ENCODE results near the gene SMIM10L2A. TPM values are rescaled to one million over a fixed set of nuclear protein-coding genes. Genes with fewer than 3 reads are reported as not detected.

The SMIM10L2A gene
- under 1 TPM; 0.31 to 0.38 TPM for total RNA-seq

GRCh38 chrX:135421932-135422809 is at the start of gene SMIM10L2A:
Gene SMIM10L2A (plus strand): TSS chrX:135421944. CDS start chrX:135422132, 188 bp downstream.
- H3K4me1 Mint-ChIP-seq = peaks cover 6% of the 10 kb centered on the region
- no peaks in the 10 kb centered on the region for H3K9me3 Mint-ChIP-seq
- H3K4me3 Mint-ChIP-seq = peak within 1 kb of the TSS; percentile 64
- peak; percentile 29 for DNase-seq
- H3K36me3 Mint-ChIP-seq = no peaks in the 10 kb centered on the region
- H3K27ac Mint-ChIP-seq = no peak within 1 kb of the TSS
- no peaks in the 10 kb centered on the region for H3K27me3 Mint-ChIP-seq

GRCh38 chrX:135373357-135373756 is 48.4 kb upstream of the SMIM10L2A start:
- no peak for DNase-seq
- Mint-ChIP-seq H3K9me3 (peaks cover 5% of the 10 kb centered on the region), H3K27me3 (no peaks in the 10 kb centered on the region), H3K36me3 (peaks cover 6% of the 10 kb centered on the region), H3K4me1 (peaks cover 8% of the 10 kb centered on the region), H3K27ac (no peak overlapping the region), H3K4me3 (no peak overlapping the region)

GRCh38 chrX:135382260-135382659 is 39.5 kb upstream of the SMIM10L2A start:
- peaks cover 43% of the 10 kb centered on the region for H3K4me1 Mint-ChIP-seq
- H3K27me3 Mint-ChIP-seq = no peaks in the 10 kb centered on the region
- no peaks in the 10 kb centered on the region for H3K9me3 Mint-ChIP-seq
- H3K4me3 Mint-ChIP-seq = no peak overlapping the region
- H3K36me3 Mint-ChIP-seq = peaks cover 10% of the 10 kb centered on the region
- no peak for DNase-seq
- peak overlapping the region; percentile 21 for H3K27ac Mint-ChIP-seq

- Mint-ChIP-seq H3K4me1 (peaks cover 42% of the 10 kb centered on the region), H3K4me3 (no peak overlapping the region)
Measured at GRCh38 chrX:135383249-135383648, 38.5 kb upstream of the SMIM10L2A start.

GRCh38 chrX:135384161-135384836 is 37.4 kb upstream of the SMIM10L2A start:
- DNase-seq = peak; percentile 6

More at GRCh38 chrX:135383249-135383648, 38.5 kb upstream of the SMIM10L2A start:
- H3K36me3 Mint-ChIP-seq = peaks cover 10% of the 10 kb centered on the region
- peak overlapping the region; percentile 85 for H3K27ac Mint-ChIP-seq
- no peak for DNase-seq
- no peaks in the 10 kb centered on the region for H3K9me3 Mint-ChIP-seq
- H3K27me3 Mint-ChIP-seq = no peaks in the 10 kb centered on the region

GRCh38 chrX:135388841-135389240 is 32.9 kb upstream of the SMIM10L2A start:
- Mint-ChIP-seq H3K27me3 (no peaks in the 10 kb centered on the region), H3K27ac (no peak overlapping the region)

More at GRCh38 chrX:135384161-135384836, 37.4 kb upstream of the SMIM10L2A start:
- Mint-ChIP-seq H3K36me3 (peaks cover 10% of the 10 kb centered on the region), H3K4me1 (peaks cover 39% of the 10 kb centered on the region), H3K9me3 (no peaks in the 10 kb centered on the region), H3K27ac (peak overlapping the region; percentile 85), H3K27me3 (no peaks in the 10 kb centered on the region), H3K4me3 (peak overlapping the region; percentile 37)

GRCh38 chrX:135389243-135389642 is 32.5 kb upstream of the SMIM10L2A start:
- DNase-seq = no peak
- Mint-ChIP-seq H3K36me3 (no peaks in the 10 kb centered on the region), H3K9me3 (no peaks in the 10 kb centered on the region), H3K27me3 (no peaks in the 10 kb centered on the region), H3K4me1 (peaks cover 24% of the 10 kb centered on the region), H3K27ac (peak overlapping the region; percentile 48), H3K4me3 (no peak overlapping the region)

More at GRCh38 chrX:135388841-135389240, 32.9 kb upstream of the SMIM10L2A start:
- Mint-ChIP-seq H3K4me1 (peaks cover 26% of the 10 kb centered on the region), H3K9me3 (no peaks in the 10 kb centered on the region), H3K4me3 (no peak overlapping the region), H3K36me3 (peaks cover under 1% of the 10 kb centered on the region)
- DNase-seq = no peak

GRCh38 chrX:135389717-135390116 is 32.0 kb upstream of the SMIM10L2A start:
- Mint-ChIP-seq H3K4me1 (peaks cover 22% of the 10 kb centered on the region), H3K9me3 (no peaks in the 10 kb centered on the region), H3K36me3 (no peaks in the 10 kb centered on the region), H3K27me3 (no peaks in the 10 kb centered on the region), H3K4me3 (no peak overlapping the region), H3K27ac (no peak overlapping the region)
- DNase-seq = no peak

- H3K4me3 Mint-ChIP-seq = no peak overlapping the region
- H3K4me1 Mint-ChIP-seq = peaks cover 15% of the 10 kb centered on the region
- no peak for DNase-seq
- no peak overlapping the region for H3K27ac Mint-ChIP-seq
- H3K9me3 Mint-ChIP-seq = no peaks in the 10 kb centered on the region
- no peaks in the 10 kb centered on the region for H3K36me3 Mint-ChIP-seq
- H3K27me3 Mint-ChIP-seq = no peaks in the 10 kb centered on the region
Measured at GRCh38 chrX:135391734-135392133, 30.0 kb upstream of the SMIM10L2A start.

GRCh38 chrX:135393051-135393450 is 28.7 kb upstream of the SMIM10L2A start:
- H3K4me1 Mint-ChIP-seq = peaks cover 13% of the 10 kb centered on the region
- H3K4me3 Mint-ChIP-seq = no peak overlapping the region
- no peaks in the 10 kb centered on the region for H3K9me3 Mint-ChIP-seq
- no peaks in the 10 kb centered on the region for H3K36me3 Mint-ChIP-seq
- peak overlapping the region; percentile 29 for H3K27ac Mint-ChIP-seq
- DNase-seq = no peak
- H3K27me3 Mint-ChIP-seq = no peaks in the 10 kb centered on the region

- Mint-ChIP-seq H3K4me3 (no peak overlapping the region), H3K27ac (no peak overlapping the region), H3K9me3 (no peaks in the 10 kb centered on the region), H3K27me3 (no peaks in the 10 kb centered on the region), H3K4me1 (peaks cover 3% of the 10 kb centered on the region), H3K36me3 (no peaks in the 10 kb centered on the region)
- DNase-seq = no peak
Measured at GRCh38 chrX:135395064-135395463, 26.7 kb upstream of the SMIM10L2A start.

- H3K4me1 Mint-ChIP-seq = peaks cover 2% of the 10 kb centered on the region
- H3K9me3 Mint-ChIP-seq = no peaks in the 10 kb centered on the region
- no peak overlapping the region for H3K27ac Mint-ChIP-seq
- no peak overlapping the region for H3K4me3 Mint-ChIP-seq
- DNase-seq = no peak
- no peaks in the 10 kb centered on the region for H3K36me3 Mint-ChIP-seq
- no peaks in the 10 kb centered on the region for H3K27me3 Mint-ChIP-seq
Measured at GRCh38 chrX:135396109-135396508, 25.6 kb upstream of the SMIM10L2A start.

GRCh38 chrX:135396566-135396965 is 25.2 kb upstream of the SMIM10L2A start:
- Mint-ChIP-seq H3K36me3 (no peaks in the 10 kb centered on the region), H3K4me3 (no peak overlapping the region), H3K9me3 (no peaks in the 10 kb centered on the region), H3K4me1 (peaks cover 5% of the 10 kb centered on the region), H3K27ac (no peak overlapping the region), H3K27me3 (no peaks in the 10 kb centered on the region)
- DNase-seq = no peak

- Mint-ChIP-seq H3K4me1 (peaks cover 10% of the 10 kb centered on the region), H3K36me3 (no peaks in the 10 kb centered on the region), H3K9me3 (no peaks in the 10 kb centered on the region), H3K4me3 (no peak overlapping the region), H3K27me3 (no peaks in the 10 kb centered on the region), H3K27ac (no peak overlapping the region)
- no peak for DNase-seq
Measured at GRCh38 chrX:135397652-135398051, 24.1 kb upstream of the SMIM10L2A start.

GRCh38 chrX:135403374-135403773 is 18.4 kb upstream of the SMIM10L2A start:
- no peak for DNase-seq
- Mint-ChIP-seq H3K27me3 (no peaks in the 10 kb centered on the region), H3K36me3 (no peaks in the 10 kb centered on the region), H3K4me3 (no peak overlapping the region), H3K9me3 (no peaks in the 10 kb centered on the region), H3K27ac (peak overlapping the region; percentile 70), H3K4me1 (peaks cover 18% of the 10 kb centered on the region)
